Keratinocyte (primary cell): ENCODE measurements around the gene CD226.

Experiments
- CTCF ChIP-seq, 3 experiments: IDR thresholded peaks in 1 of 3; conservative IDR thresholded peaks in 1 of 3; optimal IDR thresholded peaks in 1 of 3; 2 replicates in 2 of 3; 3 replicates in 1 of 3; pipeline versions ENCODE3 to v1.5.1; 2011; ENCODE audit warnings: low read length in 3 of 3, mild to moderate bottlenecking in 3 of 3, moderate library complexity in 2 of 3, control low read depth in 1 of 3, inconsistent platforms in 1 of 3; ENCODE audit not compliant: insufficient read depth in 2 of 3; ENCODE audit errors: extremely low read depth in 1 of 3
- EZH2 ChIP-seq: IDR thresholded peaks from one replicate; pipeline ENCODE4 v1.6.1; 2012; ENCODE audit warnings: inconsistent platforms, mild to moderate bottlenecking, low read length, moderate library complexity

- TF ChIP-seq CTCF (optimal IDR thresholded peaks at IDR 0.05 in 1 of 3, IDR thresholded peaks at IDR 0.05 in 1 of 3, conservative IDR thresholded peaks at IDR 0.05 in 1 of 3; ENCODE audit: extremely low read depth in 1 of 3, insufficient read depth in 2 of 3, low read length in 3 of 3), result no peak
- no peak for TF ChIP-seq EZH2
These were observed 88.8 kb downstream of the CD226 start for GRCh38 chr18:69858897-69859296.
